ENCODE measurements around the gene MYT1. TPM values are rescaled to one million over a fixed set of nuclear protein-coding genes. Genes with fewer than 3 reads are reported as not detected.
A peak's percentile ranks its signal among the peaks of the same experiment; 100 is the strongest.

MYT1 gene
- total and polyA plus RNA-seq, 2 of the 13 experiments (the other 11 are each of a cell fraction or from before 2014, with no cell fraction given): 0.58 to 2.5 TPM

DNA sequence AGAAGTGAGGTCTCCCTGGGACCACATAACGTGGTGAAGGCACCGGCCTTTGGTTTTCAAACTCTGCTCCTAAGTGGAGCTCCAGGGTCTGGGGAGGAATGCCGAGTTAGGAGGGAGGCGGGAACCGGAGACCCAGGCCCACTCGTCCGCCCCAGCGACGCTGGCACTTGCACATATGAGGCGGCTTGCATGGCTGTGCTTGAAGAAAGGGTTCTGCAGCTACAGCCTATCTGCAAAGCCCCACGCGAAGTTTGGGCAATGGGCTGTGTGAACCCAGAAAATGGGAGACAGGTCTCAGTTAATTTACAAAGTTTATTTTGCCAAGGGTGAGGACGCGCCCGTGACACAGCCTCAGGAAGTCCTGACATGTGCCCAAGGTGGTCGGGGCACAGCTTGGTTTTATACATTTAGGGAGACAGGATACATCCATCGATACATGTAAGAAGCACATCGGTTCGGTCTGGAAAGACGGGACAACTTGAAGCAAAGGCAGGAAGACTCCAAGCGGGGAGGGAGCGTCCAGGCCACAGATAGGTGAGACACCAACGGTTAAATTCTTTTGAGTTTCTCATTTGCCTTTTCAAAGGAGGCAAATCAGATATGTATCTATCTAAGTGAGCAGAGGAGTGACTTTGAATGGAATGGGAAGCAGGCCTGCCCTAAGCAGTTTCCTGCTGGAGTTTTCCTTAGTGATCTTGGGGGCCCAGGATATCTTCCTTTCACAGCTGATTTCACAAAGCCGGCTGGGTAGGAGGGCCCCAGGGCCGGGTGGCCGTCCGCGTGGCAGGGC lies 90.5 kb downstream of the MYT1 start (continued):
- TF ChIP-seq ZNF451 (CRISPR knock-in tag; IDR thresholded peaks at IDR 0.05): no peak
- TF ChIP-seq, protein P1, sequence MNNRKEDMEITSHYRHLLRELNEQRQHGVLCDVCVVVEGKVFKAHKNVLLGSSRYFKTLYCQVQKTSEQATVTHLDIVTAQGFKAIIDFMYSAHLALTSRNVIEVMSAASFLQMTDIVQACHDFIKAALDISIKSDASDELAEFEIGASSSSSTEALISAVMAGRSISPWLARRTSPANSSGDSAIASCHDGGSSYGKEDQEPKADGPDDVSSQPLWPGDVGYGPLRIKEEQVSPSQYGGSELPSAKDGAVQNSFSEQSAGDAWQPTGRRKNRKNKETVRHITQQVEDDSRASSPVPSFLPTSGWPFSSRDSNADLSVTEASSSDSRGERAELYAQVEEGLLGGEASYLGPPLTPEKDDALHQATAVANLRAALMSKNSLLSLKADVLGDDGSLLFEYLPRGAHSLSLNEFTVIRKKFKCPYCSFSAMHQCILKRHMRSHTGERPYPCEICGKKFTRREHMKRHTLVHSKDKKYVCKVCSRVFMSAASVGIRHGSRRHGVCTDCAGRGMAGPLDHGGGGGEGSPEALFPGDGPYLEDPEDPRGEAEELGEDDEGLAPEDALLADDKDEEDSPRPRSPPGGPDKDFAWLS (CRISPR knock-in tag; IDR thresholded peaks at IDR 0.05; ENCODE audit: borderline replicate concordance): no peak
- TF ChIP-seq MTF2 (CRISPR knock-in tag; IDR thresholded peaks at IDR 0.05; ENCODE audit: borderline replicate concordance): no peak
- no peak for TF ChIP-seq MED1 (CRISPR knock-in tag; IDR thresholded peaks at IDR 0.05)
- TF ChIP-seq SOX6 (IDR thresholded peaks at IDR 0.05): no peak
- no peak for TF ChIP-seq SOX6 (CRISPR knock-in tag; IDR thresholded peaks at IDR 0.05)
- TF ChIP-seq MYC (CRISPR knock-in tag; IDR thresholded peaks at IDR 0.05; ENCODE audit: borderline replicate concordance): no peak
- no peak for TF ChIP-seq ZNF569 (CRISPR knock-in tag; IDR thresholded peaks at IDR 0.05; ENCODE audit: borderline replicate concordance)
- TF ChIP-seq, protein P2, sequence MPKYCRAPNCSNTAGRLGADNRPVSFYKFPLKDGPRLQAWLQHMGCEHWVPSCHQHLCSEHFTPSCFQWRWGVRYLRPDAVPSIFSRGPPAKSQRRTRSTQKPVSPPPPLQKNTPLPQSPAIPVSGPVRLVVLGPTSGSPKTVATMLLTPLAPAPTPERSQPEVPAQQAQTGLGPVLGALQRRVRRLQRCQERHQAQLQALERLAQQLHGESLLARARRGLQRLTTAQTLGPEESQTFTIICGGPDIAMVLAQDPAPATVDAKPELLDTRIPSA (CRISPR knock-in tag; IDR thresholded peaks at IDR 0.05; ENCODE audit: borderline replicate concordance): no peak
- no peak for TF ChIP-seq ZNF20 (CRISPR knock-in tag; IDR thresholded peaks at IDR 0.05)
- TF ChIP-seq ZBTB8A (CRISPR knock-in tag; IDR thresholded peaks at IDR 0.05; ENCODE audit: borderline replicate concordance, low read depth): no peak
- TF ChIP-seq, protein P3, sequence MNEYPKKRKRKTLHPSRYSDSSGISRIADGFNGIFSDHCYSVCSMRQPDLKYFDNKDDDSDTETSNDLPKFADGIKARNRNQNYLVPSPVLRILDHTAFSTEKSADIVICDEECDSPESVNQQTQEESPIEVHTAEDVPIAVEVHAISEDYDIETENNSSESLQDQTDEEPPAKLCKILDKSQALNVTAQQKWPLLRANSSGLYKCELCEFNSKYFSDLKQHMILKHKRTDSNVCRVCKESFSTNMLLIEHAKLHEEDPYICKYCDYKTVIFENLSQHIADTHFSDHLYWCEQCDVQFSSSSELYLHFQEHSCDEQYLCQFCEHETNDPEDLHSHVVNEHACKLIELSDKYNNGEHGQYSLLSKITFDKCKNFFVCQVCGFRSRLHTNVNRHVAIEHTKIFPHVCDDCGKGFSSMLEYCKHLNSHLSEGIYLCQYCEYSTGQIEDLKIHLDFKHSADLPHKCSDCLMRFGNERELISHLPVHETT (CRISPR knock-in tag; conservative IDR thresholded peaks at IDR 0.05): no peak
- TF ChIP-seq, protein P4, sequence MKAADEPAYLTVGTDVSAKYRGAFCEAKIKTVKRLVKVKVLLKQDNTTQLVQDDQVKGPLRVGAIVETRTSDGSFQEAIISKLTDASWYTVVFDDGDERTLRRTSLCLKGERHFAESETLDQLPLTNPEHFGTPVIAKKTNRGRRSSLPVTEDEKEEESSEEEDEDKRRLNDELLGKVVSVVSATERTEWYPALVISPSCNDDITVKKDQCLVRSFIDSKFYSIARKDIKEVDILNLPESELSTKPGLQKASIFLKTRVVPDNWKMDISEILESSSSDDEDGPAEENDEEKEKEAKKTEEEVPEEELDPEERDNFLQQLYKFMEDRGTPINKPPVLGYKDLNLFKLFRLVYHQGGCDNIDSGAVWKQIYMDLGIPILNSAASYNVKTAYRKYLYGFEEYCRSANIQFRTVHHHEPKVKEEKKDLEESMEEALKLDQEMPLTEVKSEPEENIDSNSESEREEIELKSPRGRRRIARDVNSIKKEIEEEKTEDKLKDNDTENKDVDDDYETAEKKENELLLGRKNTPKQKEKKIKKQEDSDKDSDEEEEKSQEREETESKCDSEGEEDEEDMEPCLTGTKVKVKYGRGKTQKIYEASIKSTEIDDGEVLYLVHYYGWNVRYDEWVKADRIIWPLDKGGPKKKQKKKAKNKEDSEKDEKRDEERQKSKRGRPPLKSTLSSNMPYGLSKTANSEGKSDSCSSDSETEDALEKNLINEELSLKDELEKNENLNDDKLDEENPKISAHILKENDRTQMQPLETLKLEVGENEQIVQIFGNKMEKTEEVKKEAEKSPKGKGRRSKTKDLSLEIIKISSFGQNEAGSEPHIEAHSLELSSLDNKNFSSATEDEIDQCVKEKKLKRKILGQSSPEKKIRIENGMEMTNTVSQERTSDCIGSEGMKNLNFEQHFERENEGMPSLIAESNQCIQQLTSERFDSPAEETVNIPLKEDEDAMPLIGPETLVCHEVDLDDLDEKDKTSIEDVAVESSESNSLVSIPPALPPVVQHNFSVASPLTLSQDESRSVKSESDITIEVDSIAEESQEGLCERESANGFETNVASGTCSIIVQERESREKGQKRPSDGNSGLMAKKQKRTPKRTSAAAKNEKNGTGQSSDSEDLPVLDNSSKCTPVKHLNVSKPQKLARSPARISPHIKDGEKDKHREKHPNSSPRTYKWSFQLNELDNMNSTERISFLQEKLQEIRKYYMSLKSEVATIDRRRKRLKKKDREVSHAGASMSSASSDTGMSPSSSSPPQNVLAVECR (CRISPR knock-in tag; IDR thresholded peaks at IDR 0.05; ENCODE audit: borderline replicate concordance): no peak
- no peak for TF ChIP-seq ZNF672 (CRISPR knock-in tag; IDR thresholded peaks at IDR 0.05)
- TF ChIP-seq MAZ (IDR thresholded peaks at IDR 0.05; ENCODE audit: borderline replicate concordance, low read depth, low read length): no peak
- no peak for TF ChIP-seq MAZ (CRISPR knock-in tag; IDR thresholded peaks at IDR 0.05; ENCODE audit: low read depth)
- TF ChIP-seq BRCA1 (CRISPR knock-in tag; IDR thresholded peaks at IDR 0.05): no peak
- peak; percentile 9; the same call in 1 of the 2 replicates for TF ChIP-seq MAF1 (CRISPR knock-in tag; IDR thresholded peaks at IDR 0.05; ENCODE audit: borderline replicate concordance)

Measured in HepG2 (cell line).